Activated B cell treated with CpG ODN at 0.5 μM for 24 hours (primary cell): ENCODE data around the gene SHISA4. TPM values are rescaled to one million over a fixed set of nuclear protein-coding genes. Genes with fewer than 3 reads are reported as not detected.

ENCODE experiments used
- ATAC-seq: fragments of 200-7000 bp; cut with Tn5 transposase; one replicate; pipeline ENCODE4 v1.10.0; 2021; ENCODE audit warnings: low read depth, mild to moderate bottlenecking, moderate library complexity
- CTCF ChIA-PET: fragments of 350-600 bp; sonication (Branson Sonifier 250); formaldehyde crosslinking; loops from one replicate; lab custom pipeline; 2021; ENCODE audit warnings: antibody characterized with exemption; lab: Charles Lee
- POLR2A ChIA-PET: fragments of 350-600 bp; sonication (Branson Sonifier 250); formaldehyde crosslinking; loops from one replicate; lab custom pipeline; 2021; ENCODE audit warnings: antibody characterized with exemption; lab: Charles Lee
- DNase-seq: peaks from one replicate; pipeline ENCODE4 v3.0.0; 2022
- H3K27ac Mint-ChIP-seq: one replicate; pipeline ENCODE4 v1.8.0; 2020; ENCODE audit warnings: mixed read lengths
- H3K27me3 Mint-ChIP-seq: one replicate; pipeline ENCODE4 v1.8.0; 2021; ENCODE audit warnings: mixed read lengths
- H3K36me3 Mint-ChIP-seq: one replicate; pipeline ENCODE4 v1.8.0; 2021; ENCODE audit warnings: low read depth, mixed read lengths
- H3K4me1 Mint-ChIP-seq: one replicate; pipeline ENCODE4 v1.8.0; 2021; ENCODE audit warnings: mixed read lengths
- H3K4me3 Mint-ChIP-seq: one replicate; pipeline ENCODE4 v1.8.0; 2020; ENCODE audit warnings: mild to moderate bottlenecking, mixed read lengths
- H3K9me3 Mint-ChIP-seq: one replicate; pipeline ENCODE4 v1.8.0; 2020; ENCODE audit warnings: mixed read lengths
- CTCF ChIP-seq: fragments of 200-600 bp; IDR thresholded peaks from one replicate; pipeline ENCODE4 v1.8.0; 2022; ENCODE audit warnings: antibody characterized with exemption, mild to moderate bottlenecking
- intact Hi-C: fragments of 100-400 bp; cut with micrococcal nuclease; formaldehyde crosslinking; loops from one replicate; pipeline ENCODE4 v1.15.1; 2024
- total RNA-seq: library from RNA; stranded (reverse); gene quantifications from 2 replicates; pipeline ENCODE4 v1.2.3, GENCODE V29; 2022

Gene SHISA4
- total RNA-seq, 1 donor from 2014 or later: 0.35 TPM

GRCh38 chr1:201874672-201875071 lies 14.0 kb upstream of the SHISA4 start:
- peaks cover 67% of the 10 kb centered on the region for H3K36me3 Mint-ChIP-seq
- intact Hi-C loops: no loop called here
- no peak overlapping the region for H3K27ac Mint-ChIP-seq
- no peaks in the 10 kb centered on the region for H3K27me3 Mint-ChIP-seq
- no peak for ATAC-seq
- no peaks in the 10 kb centered on the region for H3K4me1 Mint-ChIP-seq
- no peak for TF ChIP-seq CTCF
- DNase-seq: no peak
- ChIA-PET POLR2A (interaction anchor here (0.5 kb wide), 1 partner anchor 36 kb away, joined by 4 read pairs; no protein-coding TSS in a partner anchor), CTCF (interaction anchor here (1.2 to 1.4 kb wide), 2 partner anchors 8 to 21 kb away, joined by 3 to 6 read pairs; no protein-coding TSS in a partner anchor)
- no peaks in the 10 kb centered on the region for H3K9me3 Mint-ChIP-seq
- no peak overlapping the region for H3K4me3 Mint-ChIP-seq

DNA sequence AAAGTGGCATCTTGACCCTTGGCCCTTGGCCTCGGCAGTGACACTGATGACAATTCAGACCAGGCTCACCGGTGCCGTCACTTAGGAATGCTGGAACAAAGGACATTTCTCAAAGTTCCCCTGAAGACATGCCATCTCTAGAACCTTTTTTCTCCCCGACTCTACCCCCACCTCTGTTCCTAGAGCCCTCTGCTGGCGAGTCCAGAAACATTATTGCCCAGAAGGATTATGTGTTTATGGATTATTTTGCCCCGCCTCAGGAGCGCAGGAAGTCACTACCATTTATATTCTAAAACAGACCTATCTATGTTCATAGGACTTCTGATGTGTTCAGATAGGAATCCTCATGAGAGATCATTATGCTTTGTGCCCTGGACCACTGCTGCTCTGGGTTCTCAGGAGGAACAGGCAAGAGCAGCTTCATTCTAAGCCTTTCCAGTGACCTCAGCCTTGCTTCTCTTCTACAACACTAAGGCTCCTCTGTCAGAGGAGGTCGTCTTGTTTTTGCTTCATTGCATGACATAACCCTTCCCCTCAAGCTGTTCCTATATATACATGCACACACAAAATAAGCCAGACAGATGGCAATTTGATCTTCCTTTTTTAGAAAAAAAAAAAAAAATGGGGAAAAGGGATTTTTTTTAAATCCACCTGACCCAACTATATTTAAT lies 12.4 kb upstream of the SHISA4 start:
- DNase-seq (no peak), ATAC-seq (no peak)
- no peak overlapping the region for H3K27ac Mint-ChIP-seq
- no peaks in the 10 kb centered on the region for H3K4me1 Mint-ChIP-seq
- intact Hi-C loops: no loop called here
- CTCF ChIA-PET: no interaction called here
- TF ChIP-seq CTCF: no peak
- no peaks in the 10 kb centered on the region for H3K27me3 Mint-ChIP-seq
- no peaks in the 10 kb centered on the region for H3K9me3 Mint-ChIP-seq
- POLR2A ChIA-PET: interaction anchor here (0.6 to 0.7 kb wide), 2 partner anchors 22 to 93 kb away, joined by 3 to 4 read pairs; no protein-coding TSS in a partner anchor
- peaks cover 52% of the 10 kb centered on the region for H3K36me3 Mint-ChIP-seq
- no peak overlapping the region for H3K4me3 Mint-ChIP-seq

- no peak for DNase-seq
- Mint-ChIP-seq H3K36me3 (peaks cover 35% of the 10 kb centered on the region), H3K4me1 (peaks cover 11% of the 10 kb centered on the region), H3K9me3 (no peaks in the 10 kb centered on the region), H3K4me3 (no peak overlapping the region), H3K27me3 (no peaks in the 10 kb centered on the region), H3K27ac (no peak overlapping the region)
- no peak for TF ChIP-seq CTCF
- ChIA-PET CTCF (interaction anchor here (0.6 to 1.4 kb wide), 10 partner anchors 8 to 258 kb away, joined by 3 to 14 read pairs (median 3); partner anchors contain the start of gene SHISA4), POLR2A (no interaction called here)
- intact Hi-C loops: loop anchor here (1.0 kb wide), 2 partner anchors 94 to 257 kb away; no protein-coding TSS in a partner anchor
- no peak for ATAC-seq
Measured at GRCh38 chr1:201877877-201878401, 10.8 kb upstream of the SHISA4 start.

DNA sequence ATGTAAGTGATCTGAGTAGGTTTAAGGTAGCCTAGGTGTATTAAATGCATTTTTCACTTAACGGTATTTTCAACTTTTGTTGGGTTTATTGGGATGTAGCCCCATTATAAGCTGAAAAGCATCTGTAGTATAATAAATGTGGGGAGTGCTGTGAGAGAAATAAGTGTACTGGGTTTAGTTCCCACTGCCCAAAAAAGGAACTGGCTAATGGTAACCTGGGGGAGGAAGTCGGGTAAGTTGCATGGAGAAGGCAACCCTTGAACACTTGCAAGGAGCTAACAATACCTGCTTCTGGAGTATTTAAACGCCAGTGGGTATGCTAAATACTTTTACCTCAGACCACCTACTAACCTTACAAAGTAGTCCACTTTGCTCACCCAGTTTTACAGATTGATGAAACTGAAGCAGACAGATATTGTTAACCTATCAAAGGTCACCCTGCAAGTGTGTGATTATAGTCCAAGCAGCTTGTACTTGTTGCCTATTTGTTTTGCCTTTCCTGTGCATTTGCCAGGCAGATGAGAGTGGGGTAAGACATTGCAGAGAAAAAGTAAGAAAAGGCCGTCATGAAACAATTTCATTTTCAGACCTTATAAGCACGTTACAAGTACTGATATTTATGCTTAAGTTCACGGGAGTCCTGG lies 7.6 kb upstream of the SHISA4 start:
- Mint-ChIP-seq H3K4me3 (no peak overlapping the region), H3K36me3 (peaks cover 9% of the 10 kb centered on the region), H3K9me3 (no peaks in the 10 kb centered on the region), H3K27ac (no peak overlapping the region), H3K27me3 (no peaks in the 10 kb centered on the region), H3K4me1 (peaks cover 28% of the 10 kb centered on the region)
- no peak for TF ChIP-seq CTCF
- ChIA-PET CTCF (interaction anchor here (4.6 kb wide), 1 partner anchor 15 kb away, joined by 20 read pairs; no protein-coding TSS in a partner anchor), POLR2A (no interaction called here)
- no peak for ATAC-seq
- DNase-seq: no peak
- intact Hi-C loops: loop anchor here (5.0 kb wide), 3 partner anchors 54 to 606 kb away; partner anchors contain the start of genes IPO9 and TIMM17A
